ENCODE data around the gene CIBAR2. TPM values are rescaled to one million over a fixed set of nuclear protein-coding genes. Genes with fewer than 3 reads are reported as not detected.

CIBAR2 gene
- total and polyA plus RNA-seq, 2 donors (not counting 1 experiment from before 2014, with no cell fraction given): not detected

DNA sequence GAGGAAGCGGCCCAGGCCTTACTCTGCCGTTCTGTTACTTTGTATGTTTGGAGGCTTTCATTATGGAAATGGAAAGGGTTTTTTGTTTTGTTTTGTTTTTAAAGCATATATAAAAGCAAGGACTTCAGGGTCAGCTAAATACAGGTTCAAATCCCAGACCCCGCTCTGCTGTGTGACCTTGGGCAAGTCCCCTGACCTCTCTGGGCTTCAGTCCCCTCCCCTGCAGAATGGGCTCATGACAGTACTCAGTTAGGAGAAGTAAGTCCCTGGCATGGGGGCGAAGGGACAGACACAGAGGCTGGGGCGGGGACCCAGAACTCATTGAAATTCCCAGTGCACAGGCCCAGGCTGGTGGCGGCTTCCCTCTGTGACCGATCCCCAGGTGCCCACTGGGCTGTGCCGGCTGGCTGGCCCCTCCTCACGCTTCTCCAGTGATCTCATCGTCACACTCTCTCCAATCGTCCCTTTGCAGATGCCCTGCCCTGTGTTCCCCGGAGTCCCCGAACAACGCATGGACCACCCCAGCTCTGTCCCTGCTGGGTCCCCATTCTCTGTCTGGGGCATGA is 979 bp upstream of the CIBAR2 start:
- Histone ChIP-seq H3K9me3 (ENCODE audit: control insufficient read depth, insufficient read depth, low read depth, low read length) (no peaks in the 10 kb centered on the region), H4K20me1 (ENCODE audit: control insufficient read depth, extremely low read depth, insufficient read depth, low read length) (no peaks in the 10 kb centered on the region), H2AFZ (ENCODE audit: low read length) (no peak overlapping the region), H3K79me2 (ENCODE audit: control insufficient read depth, insufficient read depth, low read length) (no peaks in the 10 kb centered on the region), H3K36me3 (ENCODE audit: control insufficient read depth, insufficient read depth, low read length) (no peaks in the 10 kb centered on the region), H3K4me1 (ENCODE audit: control insufficient read depth, extremely low read depth, insufficient read depth, low read length) (peaks cover 4% of the 10 kb centered on the region), H3K27ac (ENCODE audit: insufficient read depth, low read length) (no peak overlapping the region), H3K9ac (ENCODE audit: insufficient read depth, low read length) (no peak overlapping the region), H3K4me2 (ENCODE audit: extremely low read depth, insufficient read depth, low read length) (no peak overlapping the region), H3K4me3 (replicated peaks in 1 of 4; ENCODE audit: control extremely low read depth in 1 of 4, insufficient read depth in 1 of 4, low read depth in 3 of 4, low read length in 4 of 4) (no peak overlapping the region), H3K27me3 (ENCODE audit: control insufficient read depth, insufficient read depth, low read length) (no peaks in the 10 kb centered on the region)
- no peak for DNase-seq (ENCODE audit: low read depth in 2 of 2)
- no peak for TF ChIP-seq EZH2 (IDR thresholded peaks at IDR 0.05; ENCODE audit: low read length, missing control alignments)

DNA sequence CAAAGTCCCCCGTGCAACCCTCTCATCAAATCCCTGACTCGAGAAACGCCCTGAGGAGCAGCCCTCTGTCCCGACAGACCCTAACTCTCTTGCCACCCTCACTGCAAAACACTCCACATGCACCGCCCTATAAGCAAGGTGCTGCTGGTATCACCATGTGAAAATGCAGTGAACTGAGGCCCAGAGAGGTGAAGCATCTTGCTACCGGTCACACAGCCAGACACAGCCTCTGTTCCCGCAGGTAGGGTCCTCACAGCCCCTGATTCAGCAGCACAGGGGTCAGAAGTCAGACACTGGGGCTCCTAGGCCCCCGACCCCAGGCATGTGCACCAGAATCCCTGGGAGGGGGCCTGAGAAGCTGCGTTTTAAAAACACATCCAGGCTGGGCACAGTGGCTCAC is 1.1 kb downstream of the CIBAR2 start:
- no peak for TF ChIP-seq EZH2 (IDR thresholded peaks at IDR 0.05; ENCODE audit: low read length, missing control alignments)
- DNase-seq (ENCODE audit: low read depth in 2 of 2): no peak
- no peaks in the 10 kb centered on the region for H3K27me3 ChIP-seq (ENCODE audit: control insufficient read depth, insufficient read depth, low read length)
- no peaks in the 10 kb centered on the region for H4K20me1 ChIP-seq (ENCODE audit: control insufficient read depth, extremely low read depth, insufficient read depth, low read length)
- H3K9me3 ChIP-seq (ENCODE audit: control insufficient read depth, insufficient read depth, low read depth, low read length): no peaks in the 10 kb centered on the region
- no peak overlapping the region for H3K4me2 ChIP-seq (ENCODE audit: extremely low read depth, insufficient read depth, low read length)
- H3K9ac ChIP-seq (ENCODE audit: insufficient read depth, low read length): no peak overlapping the region
- H2AFZ ChIP-seq (ENCODE audit: low read length): no peak overlapping the region
- H3K4me3 ChIP-seq (replicated peaks in 1 of 4; ENCODE audit: control extremely low read depth in 1 of 4, insufficient read depth in 1 of 4, low read depth in 3 of 4, low read length in 4 of 4): no peak overlapping the region
- no peaks in the 10 kb centered on the region for H3K36me3 ChIP-seq (ENCODE audit: control insufficient read depth, insufficient read depth, low read length)
- H3K27ac ChIP-seq (ENCODE audit: insufficient read depth, low read length): no peak overlapping the region
- H3K4me1 ChIP-seq (ENCODE audit: control insufficient read depth, extremely low read depth, insufficient read depth, low read length): peaks cover 4% of the 10 kb centered on the region
- H3K79me2 ChIP-seq (ENCODE audit: control insufficient read depth, insufficient read depth, low read length): no peaks in the 10 kb centered on the region

DNA sequence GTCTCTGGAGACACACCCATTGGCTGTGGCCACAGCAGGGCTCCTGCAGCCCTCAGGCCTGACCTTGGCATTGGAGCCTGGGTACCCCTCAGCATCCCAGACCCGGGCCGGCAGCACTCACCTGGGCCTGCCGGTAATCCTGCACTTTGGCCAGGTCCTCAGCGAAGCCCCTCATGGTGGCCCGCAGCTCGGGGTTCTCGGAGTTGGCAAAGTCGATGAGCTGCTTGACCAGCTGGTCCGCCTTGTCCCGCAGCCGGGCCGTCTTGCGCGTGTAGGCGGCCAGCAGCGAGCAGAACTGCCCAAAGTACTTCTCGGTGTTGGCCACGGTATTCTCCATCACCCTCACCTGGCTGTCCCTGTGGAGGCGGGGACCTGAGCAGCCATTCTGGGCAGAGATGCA is 2.2 kb downstream of the CIBAR2 start:
- Histone ChIP-seq H3K9ac (ENCODE audit: insufficient read depth, low read length) (no peak overlapping the region), H2AFZ (ENCODE audit: low read length) (no peak overlapping the region), H3K27ac (ENCODE audit: insufficient read depth, low read length) (no peak overlapping the region), H3K4me2 (ENCODE audit: extremely low read depth, insufficient read depth, low read length) (no peak overlapping the region), H3K27me3 (ENCODE audit: control insufficient read depth, insufficient read depth, low read length) (no peaks in the 10 kb centered on the region), H4K20me1 (ENCODE audit: control insufficient read depth, extremely low read depth, insufficient read depth, low read length) (no peaks in the 10 kb centered on the region), H3K9me3 (ENCODE audit: control insufficient read depth, insufficient read depth, low read depth, low read length) (no peaks in the 10 kb centered on the region), H3K4me3 (replicated peaks in 1 of 4; ENCODE audit: control extremely low read depth in 1 of 4, insufficient read depth in 1 of 4, low read depth in 3 of 4, low read length in 4 of 4) (no peak overlapping the region), H3K79me2 (ENCODE audit: control insufficient read depth, insufficient read depth, low read length) (no peaks in the 10 kb centered on the region), H3K4me1 (ENCODE audit: control insufficient read depth, extremely low read depth, insufficient read depth, low read length) (peaks cover 2% of the 10 kb centered on the region), H3K36me3 (ENCODE audit: control insufficient read depth, insufficient read depth, low read length) (no peaks in the 10 kb centered on the region)
- no peak for TF ChIP-seq EZH2 (IDR thresholded peaks at IDR 0.05; ENCODE audit: low read length, missing control alignments)
- TF ChIP-seq, protein P1, sequence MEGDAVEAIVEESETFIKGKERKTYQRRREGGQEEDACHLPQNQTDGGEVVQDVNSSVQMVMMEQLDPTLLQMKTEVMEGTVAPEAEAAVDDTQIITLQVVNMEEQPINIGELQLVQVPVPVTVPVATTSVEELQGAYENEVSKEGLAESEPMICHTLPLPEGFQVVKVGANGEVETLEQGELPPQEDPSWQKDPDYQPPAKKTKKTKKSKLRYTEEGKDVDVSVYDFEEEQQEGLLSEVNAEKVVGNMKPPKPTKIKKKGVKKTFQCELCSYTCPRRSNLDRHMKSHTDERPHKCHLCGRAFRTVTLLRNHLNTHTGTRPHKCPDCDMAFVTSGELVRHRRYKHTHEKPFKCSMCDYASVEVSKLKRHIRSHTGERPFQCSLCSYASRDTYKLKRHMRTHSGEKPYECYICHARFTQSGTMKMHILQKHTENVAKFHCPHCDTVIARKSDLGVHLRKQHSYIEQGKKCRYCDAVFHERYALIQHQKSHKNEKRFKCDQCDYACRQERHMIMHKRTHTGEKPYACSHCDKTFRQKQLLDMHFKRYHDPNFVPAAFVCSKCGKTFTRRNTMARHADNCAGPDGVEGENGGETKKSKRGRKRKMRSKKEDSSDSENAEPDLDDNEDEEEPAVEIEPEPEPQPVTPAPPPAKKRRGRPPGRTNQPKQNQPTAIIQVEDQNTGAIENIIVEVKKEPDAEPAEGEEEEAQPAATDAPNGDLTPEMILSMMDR (conservative IDR thresholded peaks at IDR 0.05 in 1 of 2, IDR thresholded peaks at IDR 0.05 in 1 of 2; ENCODE audit: low read depth in 1 of 2, low read length in 2 of 2): no peak
- no peak for DNase-seq (ENCODE audit: low read depth in 2 of 2)

DNA sequence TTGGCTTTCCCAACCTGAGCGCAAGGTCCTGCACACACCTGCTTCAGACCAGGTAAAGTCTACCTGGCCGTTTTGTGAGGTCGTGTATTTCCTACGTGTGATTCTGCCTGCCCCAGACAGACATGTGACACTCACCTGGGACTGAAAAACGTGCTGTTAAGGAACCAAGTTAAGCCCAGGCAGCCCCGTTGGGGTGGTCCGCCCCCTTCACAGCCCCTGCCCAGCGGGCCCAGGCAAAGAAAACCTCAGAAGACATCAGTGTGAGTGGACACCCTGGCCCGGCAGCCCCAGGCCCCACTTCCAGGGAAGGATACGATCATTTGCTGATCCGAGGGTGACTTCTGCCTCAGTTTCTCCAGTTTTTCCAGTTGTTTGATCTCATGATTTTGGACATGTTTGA is 4.7 kb downstream of the CIBAR2 start:
- Histone ChIP-seq H3K36me3 (ENCODE audit: control insufficient read depth, insufficient read depth, low read length) (no peaks in the 10 kb centered on the region), H3K4me2 (ENCODE audit: extremely low read depth, insufficient read depth, low read length) (no peak overlapping the region), H3K27ac (ENCODE audit: insufficient read depth, low read length) (no peak overlapping the region), H4K20me1 (ENCODE audit: control insufficient read depth, extremely low read depth, insufficient read depth, low read length) (no peaks in the 10 kb centered on the region), H3K4me3 (replicated peaks in 1 of 4; ENCODE audit: control extremely low read depth in 1 of 4, insufficient read depth in 1 of 4, low read depth in 3 of 4, low read length in 4 of 4) (no peak overlapping the region), H3K9me3 (ENCODE audit: control insufficient read depth, insufficient read depth, low read depth, low read length) (no peaks in the 10 kb centered on the region), H3K9ac (ENCODE audit: insufficient read depth, low read length) (no peak overlapping the region), H3K79me2 (ENCODE audit: control insufficient read depth, insufficient read depth, low read length) (no peaks in the 10 kb centered on the region), H2AFZ (ENCODE audit: low read length) (no peak overlapping the region), H3K4me1 (ENCODE audit: control insufficient read depth, extremely low read depth, insufficient read depth, low read length) (no peaks in the 10 kb centered on the region), H3K27me3 (ENCODE audit: control insufficient read depth, insufficient read depth, low read length) (peaks cover 2% of the 10 kb centered on the region)
- TF ChIP-seq, protein P1 (conservative IDR thresholded peaks at IDR 0.05 in 1 of 2, IDR thresholded peaks at IDR 0.05 in 1 of 2; ENCODE audit: low read depth in 1 of 2, low read length in 2 of 2): no peak
- TF ChIP-seq EZH2 (IDR thresholded peaks at IDR 0.05; ENCODE audit: low read length, missing control alignments): no peak
- no peak for DNase-seq (ENCODE audit: low read depth in 2 of 2)

Measured in fibroblast of lung (primary cell).